NCI-H526 treated with DMSO at 0.1 percent for 48 hours (cell line): ENCODE data around the gene LYL1.

ENCODE experiments used
- DNase-seq: peaks from one replicate; lab custom pipeline; 2025; lab: John Stamatoyannopoulos, UW

The LYL1 gene

GRCh38 chr19:13073263-13073662 lies 29.4 kb downstream of the LYL1 start:
- no peak for DNase-seq

- DNase-seq, result no peak
Observed at GRCh38 chr19:13072188-13072908, 30.3 kb downstream of the LYL1 start.

GRCh38 chr19:13071444-13072187 lies 31.0 kb downstream of the LYL1 start:
- no peak for DNase-seq

- no peak for DNase-seq
Observed at GRCh38 chr19:13070425-13071140, 32.1 kb downstream of the LYL1 start.

- no peak for DNase-seq
Observed at GRCh38 chr19:13069415-13070359, 33.0 kb downstream of the LYL1 start.

GRCh38 chr19:13068085-13068846 lies 34.4 kb downstream of the LYL1 start:
- no peak for DNase-seq

GRCh38 chr19:13066933-13067807 lies 35.5 kb downstream of the LYL1 start:
- no peak for DNase-seq

- no peak for DNase-seq
Observed at GRCh38 chr19:13066226-13066625, 36.4 kb downstream of the LYL1 start.

- DNase-seq, result no peak
Observed at GRCh38 chr19:13064092-13064489, 38.6 kb downstream of the LYL1 start.

GRCh38 chr19:13063461-13064091 lies 39.1 kb downstream of the LYL1 start:
- no peak for DNase-seq

- DNase-seq, result no peak
Observed at GRCh38 chr19:13062317-13062716, 40.3 kb downstream of the LYL1 start.

- peak; percentile 34 for DNase-seq
Observed at GRCh38 chr19:13060964-13061927, 41.4 kb downstream of the LYL1 start.

GRCh38 chr19:13060233-13060963 lies 42.3 kb downstream of the LYL1 start:
- DNase-seq, result no peak

GRCh38 chr19:13058951-13059660 lies 43.6 kb downstream of the LYL1 start:
- no peak for DNase-seq

GRCh38 chr19:13057744-13058143 lies 44.9 kb downstream of the LYL1 start:
- DNase-seq, result no peak

- DNase-seq, result peak; percentile 27
Observed at GRCh38 chr19:13057147-13057572, 45.5 kb downstream of the LYL1 start.
